Adrenal gland (tissue), 5 donors: ENCODE data around the gene ECT2L.

Experiments used
- CTCF ChIP-seq, 6 experiments: fragments of 450-650 bp in 4 of 6; fragments of 200-600 bp in 2 of 6; sonication (generic) in 1 of 6; IDR thresholded peaks; 1 replicate in 5 of 6; 2 replicates in 1 of 6; pipeline versions ENCODE4 v1.5.1 to v1.8.0; 2016 to 2021; ENCODE audit warnings: antibody characterized with exemption in 6 of 6, mild to moderate bottlenecking in 2 of 6, moderate library complexity in 1 of 6
- POLR2A ChIP-seq, 2 donors: fragments of 450-650 bp; IDR thresholded peaks; one replicate each; pipeline ENCODE4 v1.6.1; 2017; ENCODE audit warnings: antibody characterized with exemption in 2 of 2, mild to moderate bottlenecking in 2 of 2, moderate library complexity in 1 of 2
- donor health status: DM: no; HTN: no; CAD: no.

- TF ChIP-seq CTCF (IDR thresholded peaks at IDR 0.05), result no peak
- TF ChIP-seq POLR2A (IDR thresholded peaks at IDR 0.05), result no peak
Measured at GRCh38 chr6:138800377-138801150, 4.7 kb downstream of the ECT2L start.
